MCF 10A (cell line): ENCODE measurements around the gene PRR33. TPM values are rescaled to one million over a fixed set of nuclear protein-coding genes. Genes with fewer than 3 reads are reported as not detected.
"Not testable (repeated sequence)": the region's sequence is repeated elsewhere in the genome, so short reads cannot be mapped to it uniquely, and the experiment has no call there.

ENCODE experiments used
- BruUV-seq: library from RNA; stranded (reverse); fragments of 400-500 nt; replicated peaks from 2 replicates; lab custom pipeline; 2021; lab: Mats Ljungman, UMichigan
- CTCF ChIA-PET: fragments of 300-600 bp; sonication (Branson Sonifier 250); formaldehyde crosslinking; extraction: SDS; loops from one replicate; lab custom pipeline; 2021; ENCODE audit warnings: antibody characterized with exemption, inconsistent platforms; lab: Yijun Ruan, JAX
- POLR2A ChIA-PET: fragments of 300-600, 350-650 bp; sonication (Branson Sonifier 250); formaldehyde crosslinking; extraction: SDS; loops from one replicate; lab custom pipeline; 2020; ENCODE audit warnings: antibody characterized with exemption, inconsistent platforms; lab: Yijun Ruan, JAX
- DNase-seq: peaks from one replicate; pipeline ENCODE4 v3.0.0-alpha.2; 2018; ENCODE audit not compliant: unreplicated experiment
- H3K27ac Mint-ChIP-seq: one replicate; pipeline ENCODE4 v1.8.0; 2022; ENCODE audit warnings: mild to moderate bottlenecking, low read depth, mixed read lengths; ENCODE audit not compliant: unreplicated experiment
- H3K27me3 Mint-ChIP-seq: one replicate; pipeline ENCODE4 v1.8.0; 2022; ENCODE audit warnings: mixed read lengths; ENCODE audit not compliant: insufficient read depth, unreplicated experiment
- H3K36me3 Mint-ChIP-seq: one replicate; pipeline ENCODE4 v1.8.0; 2022; ENCODE audit warnings: mild to moderate bottlenecking, moderate library complexity, mixed read lengths; ENCODE audit not compliant: insufficient read depth, unreplicated experiment
- H3K4me1 Mint-ChIP-seq: one replicate; pipeline ENCODE4 v1.8.0; 2022; ENCODE audit warnings: mixed read lengths; ENCODE audit not compliant: insufficient read depth, unreplicated experiment
- H3K4me3 Mint-ChIP-seq: one replicate; pipeline ENCODE4 v1.8.0; 2022; ENCODE audit warnings: mild to moderate bottlenecking, moderate library complexity, mixed read lengths; ENCODE audit not compliant: unreplicated experiment
- H3K9me3 Mint-ChIP-seq: one replicate; pipeline ENCODE4 v1.8.0; 2022; ENCODE audit warnings: mixed read lengths; ENCODE audit not compliant: unreplicated experiment
- intact Hi-C: fragments of 100-400 bp; cut with micrococcal nuclease; formaldehyde crosslinking; loops from 2 replicates; pipeline ENCODE4 v1.14.1; 2022
- total RNA-seq: library from RNA; stranded (reverse); gene quantifications from 2 replicates; pipeline ENCODE4 v1.2.3, GENCODE V29; 2022
- TF ChIP-seq, protein P1 (sequence below): fragments of 200-600 bp; IDR thresholded peaks from one replicate; pipeline ENCODE4 v1.8.0; 2022; ENCODE audit warnings: antibody characterized with exemption, mild to moderate bottlenecking; ENCODE audit not compliant: unreplicated experiment

PRR33 gene
- total RNA-seq, 1 experiment from 2014 or later = not detected

DNA sequence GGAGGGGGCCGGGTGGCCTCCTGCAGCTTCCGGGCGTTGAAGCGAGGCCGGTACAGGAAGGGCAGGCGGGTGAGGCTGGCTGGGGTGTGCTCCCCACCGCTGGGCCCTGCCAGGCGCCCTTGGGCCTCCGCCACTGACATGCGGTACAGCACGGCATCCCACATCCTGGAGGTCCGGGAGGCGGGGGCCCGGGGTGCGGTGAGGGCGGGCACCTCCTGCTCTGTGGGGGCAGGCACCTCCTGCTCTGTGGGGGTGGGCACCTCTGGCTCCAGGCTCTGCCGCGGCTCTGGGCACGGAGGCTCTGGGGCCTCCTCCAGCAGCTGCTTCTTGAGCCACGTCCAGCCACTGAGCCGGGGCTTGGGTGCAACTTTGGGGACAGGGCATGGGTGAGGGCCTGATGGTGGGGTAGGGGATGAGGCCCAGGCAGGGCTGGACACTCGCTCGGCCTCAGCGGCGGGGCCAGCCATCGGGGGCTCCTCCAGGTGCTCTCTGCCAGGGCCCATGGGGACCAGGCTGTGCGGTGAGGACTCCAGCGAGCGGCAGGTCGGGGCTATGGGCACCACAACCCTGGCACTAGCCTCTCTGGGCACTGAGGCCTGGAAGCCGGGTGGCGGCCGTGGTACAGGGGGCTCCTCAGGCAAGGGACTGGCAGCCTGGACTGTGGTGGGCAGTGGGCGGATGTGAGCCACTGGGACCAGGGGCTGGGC, 2.3 kb downstream of the PRR33 start:
- ChIA-PET CTCF (interaction anchor here (0.6 to 0.7 kb wide), 5 partner anchors 16 to 263 kb away, joined by 3 to 5 read pairs (median 3); no protein-coding TSS in a partner anchor), POLR2A (interaction anchor here (0.7 kb wide), 1 partner anchor 113 kb away, joined by 3 read pairs; no protein-coding TSS in a partner anchor)
- TF ChIP-seq, protein P1, sequence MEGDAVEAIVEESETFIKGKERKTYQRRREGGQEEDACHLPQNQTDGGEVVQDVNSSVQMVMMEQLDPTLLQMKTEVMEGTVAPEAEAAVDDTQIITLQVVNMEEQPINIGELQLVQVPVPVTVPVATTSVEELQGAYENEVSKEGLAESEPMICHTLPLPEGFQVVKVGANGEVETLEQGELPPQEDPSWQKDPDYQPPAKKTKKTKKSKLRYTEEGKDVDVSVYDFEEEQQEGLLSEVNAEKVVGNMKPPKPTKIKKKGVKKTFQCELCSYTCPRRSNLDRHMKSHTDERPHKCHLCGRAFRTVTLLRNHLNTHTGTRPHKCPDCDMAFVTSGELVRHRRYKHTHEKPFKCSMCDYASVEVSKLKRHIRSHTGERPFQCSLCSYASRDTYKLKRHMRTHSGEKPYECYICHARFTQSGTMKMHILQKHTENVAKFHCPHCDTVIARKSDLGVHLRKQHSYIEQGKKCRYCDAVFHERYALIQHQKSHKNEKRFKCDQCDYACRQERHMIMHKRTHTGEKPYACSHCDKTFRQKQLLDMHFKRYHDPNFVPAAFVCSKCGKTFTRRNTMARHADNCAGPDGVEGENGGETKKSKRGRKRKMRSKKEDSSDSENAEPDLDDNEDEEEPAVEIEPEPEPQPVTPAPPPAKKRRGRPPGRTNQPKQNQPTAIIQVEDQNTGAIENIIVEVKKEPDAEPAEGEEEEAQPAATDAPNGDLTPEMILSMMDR = no peak
- Mint-ChIP-seq H3K4me3 (no peak overlapping the region), H3K36me3 (no peaks in the 10 kb centered on the region), H3K27ac (no peak overlapping the region), H3K27me3 (peaks cover 20% of the 10 kb centered on the region), H3K9me3 (peaks cover 17% of the 10 kb centered on the region), H3K4me1 (no peaks in the 10 kb centered on the region)
- no peak for DNase-seq
- intact Hi-C loops = no loop called here
- BruUV-seq = no TSS peak

DNA sequence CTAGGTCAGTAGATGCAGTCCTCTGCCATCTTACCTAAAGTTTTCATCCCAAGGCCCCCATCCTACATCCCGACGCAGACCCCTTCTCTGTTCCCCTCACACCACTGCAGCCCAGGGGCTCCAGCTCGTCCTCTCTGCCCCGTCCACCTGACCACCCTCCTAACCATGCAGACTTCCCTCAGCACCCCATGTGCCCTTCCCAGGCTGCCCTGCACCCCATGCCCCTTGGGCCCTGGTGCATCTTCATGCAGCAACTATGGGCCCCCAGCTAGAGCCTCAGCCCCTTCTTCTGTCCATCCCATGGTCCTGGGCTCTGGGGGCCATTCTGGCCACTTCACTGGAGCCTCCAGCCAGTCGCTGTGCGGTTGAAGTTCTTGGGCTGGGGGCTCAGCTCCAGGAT, 2.9 kb downstream of the PRR33 start:
- H3K27ac Mint-ChIP-seq = no peak overlapping the region
- peaks cover 16% of the 10 kb centered on the region for H3K27me3 Mint-ChIP-seq
- no TSS peak for BruUV-seq
- TF ChIP-seq, protein P1 = no peak
- no peaks in the 10 kb centered on the region for H3K36me3 Mint-ChIP-seq
- ChIA-PET CTCF (interaction anchor here (0.6 to 0.7 kb wide), 4 partner anchors 63 to 263 kb away, joined by 3 to 5 read pairs (median 3); no protein-coding TSS in a partner anchor), POLR2A (interaction anchor here (0.7 kb wide), 1 partner anchor 114 kb away, joined by 3 read pairs; no protein-coding TSS in a partner anchor)
- H3K4me3 Mint-ChIP-seq = no peak overlapping the region
- no peak for DNase-seq
- intact Hi-C loops = no loop called here
- H3K4me1 Mint-ChIP-seq = no peaks in the 10 kb centered on the region
- H3K9me3 Mint-ChIP-seq = peaks cover 15% of the 10 kb centered on the region

DNA sequence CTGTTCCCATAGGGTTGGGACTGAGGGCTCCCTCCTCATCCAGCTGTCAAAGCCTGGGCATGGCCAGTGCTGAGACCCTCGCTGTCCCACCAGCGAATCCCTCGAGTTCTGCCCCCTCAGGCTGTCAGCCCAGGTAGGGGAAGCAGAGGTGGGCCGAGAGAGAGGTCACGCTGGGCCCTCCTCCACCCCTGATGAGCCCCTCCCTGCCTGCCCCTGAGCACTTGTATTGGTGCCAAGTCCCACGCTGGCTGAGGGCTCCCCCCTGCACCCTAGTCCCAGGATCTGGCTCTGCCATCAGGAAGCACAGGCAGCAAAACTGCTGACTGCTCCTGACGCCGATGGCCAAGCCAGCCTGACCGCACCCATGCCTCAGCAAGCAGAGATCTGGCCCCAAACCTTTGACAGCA, 3.3 kb downstream of the PRR33 start:
- TF ChIP-seq, protein P1 = no peak
- no peaks in the 10 kb centered on the region for H3K36me3 Mint-ChIP-seq
- POLR2A ChIA-PET = no interaction called here
- H3K27me3 Mint-ChIP-seq = peaks cover 12% of the 10 kb centered on the region
- CTCF ChIA-PET = interaction anchor here (0.6 kb wide), 1 partner anchor 12 kb away, joined by 5 read pairs; no protein-coding TSS in a partner anchor
- peaks cover 10% of the 10 kb centered on the region for H3K9me3 Mint-ChIP-seq
- no peaks in the 10 kb centered on the region for H3K4me1 Mint-ChIP-seq
- H3K27ac Mint-ChIP-seq = no peak overlapping the region
- no peak for DNase-seq
- H3K4me3 Mint-ChIP-seq = no peak overlapping the region
- BruUV-seq = no TSS peak
- intact Hi-C loops = no loop called here

DNA sequence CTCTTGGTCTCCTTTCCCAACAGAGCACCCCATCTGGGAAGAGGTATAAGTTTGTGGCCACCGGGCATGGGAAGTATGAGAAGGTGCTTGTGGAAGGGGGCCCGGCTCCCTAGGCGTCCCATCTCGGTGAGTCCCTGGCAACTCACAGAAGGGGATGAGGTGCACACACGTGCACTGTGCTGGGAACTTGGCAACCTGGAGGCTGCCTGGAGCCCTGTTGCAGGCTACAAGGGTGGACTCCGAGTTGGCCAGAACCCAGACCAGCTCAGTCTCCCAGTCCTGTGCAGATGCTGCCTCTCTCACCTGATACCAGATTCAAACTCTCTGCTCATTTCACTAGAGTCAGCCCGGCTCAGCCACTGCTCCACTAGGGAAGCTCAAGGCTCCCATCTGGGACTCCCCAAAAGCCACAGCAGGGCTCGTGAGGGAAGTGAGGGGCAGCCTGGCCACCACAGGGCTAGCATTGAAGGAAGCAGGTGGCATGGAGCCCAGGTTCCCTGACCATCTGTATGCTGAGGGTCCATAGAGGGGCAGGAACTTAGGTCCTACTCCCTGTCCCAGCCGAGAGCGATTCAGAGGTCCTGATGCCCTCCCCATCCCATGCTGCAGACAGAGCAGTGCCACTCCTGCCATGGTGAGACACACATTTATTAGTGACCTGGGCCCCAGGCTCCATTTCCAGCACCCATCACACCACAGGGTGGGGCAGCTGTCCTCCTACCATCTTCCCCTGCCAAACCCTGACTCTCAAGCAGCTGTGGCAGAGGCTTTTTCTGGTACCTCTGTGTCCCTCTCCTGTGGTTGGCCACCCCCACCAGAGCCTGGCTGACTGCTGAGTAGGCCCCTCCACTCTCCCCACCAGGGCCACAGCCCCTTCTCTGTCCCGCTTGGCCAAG, 4.0 kb downstream of the PRR33 start:
- TF ChIP-seq, protein P1 = no peak
- CTCF ChIA-PET = interaction anchor here (0.6 kb wide), 1 partner anchor 11 kb away, joined by 5 read pairs; no protein-coding TSS in a partner anchor

DNA sequence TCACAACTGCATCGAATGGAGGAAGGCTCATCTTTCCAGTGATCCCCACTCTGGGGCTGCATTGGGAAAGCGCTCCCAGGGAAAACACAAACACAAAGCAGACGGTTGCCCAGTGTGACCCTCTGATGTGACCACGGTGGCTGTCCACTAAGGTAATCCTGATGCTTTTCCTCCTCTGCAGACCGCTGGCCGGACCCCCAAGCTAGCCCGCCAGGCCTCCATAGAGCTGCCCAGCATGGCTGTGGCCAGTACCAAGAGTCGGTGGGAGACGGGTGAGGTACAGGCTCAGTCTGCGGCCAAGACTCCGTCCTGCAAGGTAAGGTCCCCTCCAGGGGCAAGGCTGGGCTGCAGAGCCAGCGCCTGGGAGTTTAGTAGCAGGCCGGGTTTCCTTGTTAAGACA, 5.1 kb downstream of the PRR33 start:
- H3K4me1 Mint-ChIP-seq, H3K9me3 Mint-ChIP-seq, DNase-seq, POLR2A ChIA-PET, H3K27me3 Mint-ChIP-seq, BruUV-seq, H3K36me3 Mint-ChIP-seq, intact Hi-C loops, CTCF ChIA-PET, H3K27ac Mint-ChIP-seq, H3K4me3 Mint-ChIP-seq: not testable (repeated sequence)

More for the DNA sequence above, 4.0 kb downstream of the PRR33 start:
- POLR2A ChIA-PET = no interaction called here
- Mint-ChIP-seq H3K4me3 (no peak overlapping the region), H3K9me3 (peaks cover 4% of the 10 kb centered on the region), H3K27me3 (peaks cover 5% of the 10 kb centered on the region), H3K36me3 (no peaks in the 10 kb centered on the region), H3K27ac (no peak overlapping the region), H3K4me1 (no peaks in the 10 kb centered on the region)
- no TSS peak for BruUV-seq
- intact Hi-C loops = no loop called here
- no peak for DNase-seq
